Neural cell (in vitro differentiated cells): ENCODE measurements around the gene FANCC. TPM values are rescaled to one million over a fixed set of nuclear protein-coding genes. Genes with fewer than 3 reads are reported as not detected.

Experiments
- H2AFZ ChIP-seq: fragments of 200-600, 300-800 bp; sonication (generic), shearing (Covaris generic); 2 replicates; pipeline ENCODE4 v1.6.0; 2014; ENCODE audit warnings: low read depth, mild to moderate bottlenecking, antibody characterized with exemption, low read length, moderate library complexity
- H3F3A ChIP-seq: fragments of 200-600 bp; shearing (Covaris generic); 2 replicates; pipeline ENCODE4 v1.6.1; 2016; ENCODE audit warnings: mild to moderate bottlenecking, moderate library complexity, mixed read lengths, antibody characterized with exemption, low read length; ENCODE audit not compliant: insufficient read depth, poor library complexity, severe bottlenecking
- H3K27ac ChIP-seq: fragments of 200-600, 300-800 bp; sonication (generic), shearing (Covaris generic); 2 replicates; pipeline ENCODE4 v1.5.1; 2014; ENCODE audit warnings: mild to moderate bottlenecking, low read length, moderate library complexity
- H3K27me3 ChIP-seq: fragments of 300-800, 200-600 bp; sonication (generic), shearing (Covaris generic); 2 replicates; pipeline ENCODE4 v1.6.0; 2014; ENCODE audit warnings: mild to moderate bottlenecking, low read depth, low read length, moderate library complexity; ENCODE audit not compliant: insufficient read depth
- H3K36me3 ChIP-seq: fragments of 300-800, 200-600 bp; sonication (generic), shearing (Covaris generic); 2 replicates; pipeline ENCODE4 v1.5.1; 2014; ENCODE audit warnings: mild to moderate bottlenecking, antibody characterized with exemption, low read length, moderate library complexity; ENCODE audit not compliant: insufficient read depth
- H3K4me2 ChIP-seq: fragments of 300-800, 200-600 bp; sonication (generic), shearing (Covaris generic); 2 replicates; pipeline ENCODE4 v1.6.0; 2014; ENCODE audit warnings: mild to moderate bottlenecking, low read length
- H3K4me3 ChIP-seq: fragments of 300-800, 200-600 bp; sonication (generic), shearing (Covaris generic); 2 replicates; pipeline ENCODE4 v1.5.1; 2014; ENCODE audit warnings: mild to moderate bottlenecking, low read length, moderate library complexity
- H3K79me2 ChIP-seq: fragments of 200-600 bp; shearing (Covaris generic); replicated peaks from 2 replicates; pipeline ENCODE4 v1.6.0; 2014; ENCODE audit warnings: mild to moderate bottlenecking, low read length, moderate library complexity; ENCODE audit not compliant: insufficient read depth
- H3K9ac ChIP-seq: fragments of 300-800, 200-600 bp; sonication (generic), shearing (Covaris generic); 2 replicates; pipeline ENCODE4 v1.6.1; 2016; ENCODE audit warnings: mild to moderate bottlenecking, low read length, mixed read lengths
- H3K9me2 ChIP-seq: fragments of 200-600 bp; shearing (Covaris generic); 2 replicates; pipeline ENCODE4 v1.6.1; 2016; ENCODE audit warnings: mild to moderate bottlenecking, low read length, mixed read lengths; ENCODE audit not compliant: insufficient read depth
- H3K9me3 ChIP-seq: fragments of 200-600, 300-800 bp; sonication (generic), shearing (Covaris generic); 2 replicates; pipeline ENCODE4 v1.6.1; 2016; ENCODE audit warnings: mild to moderate bottlenecking, mixed run types, low read length, moderate library complexity, mixed read lengths
- H4K20me1 ChIP-seq: fragments of 200-600 bp; shearing (Covaris generic); 2 replicates; pipeline ENCODE4 v1.6.1; 2016; ENCODE audit warnings: mild to moderate bottlenecking, mixed run types; ENCODE audit not compliant: insufficient read depth
- CTCF ChIP-seq: fragments of 450-650 bp; IDR thresholded peaks from 2 replicates; pipeline ENCODE4 v1.5.1; 2014; ENCODE audit warnings: antibody characterized with exemption, mild to moderate bottlenecking, moderate library complexity; ENCODE audit not compliant: poor library complexity, severe bottlenecking
- EP300 ChIP-seq: fragments of 450-650 bp; conservative IDR thresholded peaks from 2 replicates; pipeline ENCODE4 v1.6.1; 2014; ENCODE audit warnings: antibody characterized with exemption, mild to moderate bottlenecking, moderate library complexity; ENCODE audit not compliant: poor library complexity, severe bottlenecking
- EZH2 ChIP-seq: fragments of 200-600, 300-800 bp; shearing (Covaris generic), sonication (generic); IDR thresholded peaks from 2 replicates; pipeline ENCODE4 v1.6.1; 2014; ENCODE audit warnings: antibody characterized with exemption, low read length, borderline replicate concordance, mild to moderate bottlenecking; ENCODE audit not compliant: insufficient read depth, poor library complexity, severe bottlenecking
- MXI1 ChIP-seq: fragments of 450-650 bp; conservative IDR thresholded peaks from 2 replicates; pipeline ENCODE4 v1.6.1; 2014; ENCODE audit warnings: antibody characterized with exemption, mild to moderate bottlenecking; ENCODE audit not compliant: poor library complexity, severe bottlenecking
- POLR2AphosphoS5 ChIP-seq: IDR thresholded peaks from 2 replicates; pipeline ENCODE4 v1.6.1; 2012
- RAD21 ChIP-seq: fragments of 450-650 bp; conservative IDR thresholded peaks from 2 replicates; pipeline ENCODE4 v1.6.1; 2014; ENCODE audit warnings: antibody characterized with exemption, mild to moderate bottlenecking, moderate library complexity
- REST ChIP-seq: IDR thresholded peaks from 2 replicates; pipeline ENCODE4 v1.6.1; 2012; ENCODE audit warnings: borderline replicate concordance
- SMC3 ChIP-seq: fragments of 450-650 bp; conservative IDR thresholded peaks from 2 replicates; pipeline ENCODE4 v1.6.1; 2014; ENCODE audit warnings: antibody characterized with exemption, mild to moderate bottlenecking, moderate library complexity; ENCODE audit not compliant: poor library complexity
- TAF1 ChIP-seq: IDR thresholded peaks from 2 replicates; pipeline ENCODE4 v1.6.1; 2012; ENCODE audit warnings: low read depth
- polyA plus RNA-seq: library from polyadenylated mRNA; depleted of rRNA; stranded (reverse); fragments of >200 nt; gene quantifications from 2 replicates; pipeline ENCODE4 v1.2.3, GENCODE V29; 2014

FANCC gene
- polyA plus RNA-seq, 1 donor from 2014 or later = 9.7 TPM

GRCh38 chr9:95365766-95366165 is 48.3 kb upstream of the FANCC start:
- no peaks in the 10 kb centered on the region for H4K20me1 ChIP-seq
- no peak overlapping the region for H3K9ac ChIP-seq
- TF ChIP-seq CTCF (no peak), RAD21 (no peak), EP300 (no peak)
- no peaks in the 10 kb centered on the region for H3K36me3 ChIP-seq
- no peaks in the 10 kb centered on the region for H3K9me3 ChIP-seq
- no peaks in the 10 kb centered on the region for H3F3A ChIP-seq
- H3K79me2 ChIP-seq = no peaks in the 10 kb centered on the region
- H3K27ac ChIP-seq = no peak overlapping the region
- H3K4me3 ChIP-seq = no peak overlapping the region
- no peak overlapping the region for H2AFZ ChIP-seq
- H3K4me2 ChIP-seq = no peak overlapping the region
- no peaks in the 10 kb centered on the region for H3K27me3 ChIP-seq
- no peaks in the 10 kb centered on the region for H3K9me2 ChIP-seq

GRCh38 chr9:95363051-95363841 is 45.7 kb upstream of the FANCC start:
- Histone ChIP-seq H3K9me3 (no peaks in the 10 kb centered on the region), H3K4me3 (no peak overlapping the region), H3K79me2 (no peaks in the 10 kb centered on the region), H3K27me3 (no peaks in the 10 kb centered on the region), H3K36me3 (no peaks in the 10 kb centered on the region), H3K9ac (no peak overlapping the region), H2AFZ (no peak overlapping the region), H4K20me1 (no peaks in the 10 kb centered on the region), H3F3A (no peaks in the 10 kb centered on the region), H3K27ac (no peak overlapping the region), H3K9me2 (no peaks in the 10 kb centered on the region), H3K4me2 (no peak overlapping the region)
- no peak for TF ChIP-seq TAF1
- TF ChIP-seq CTCF = no peak
- no peak for TF ChIP-seq EZH2
- no peak for TF ChIP-seq MXI1
- no peak for TF ChIP-seq SMC3
- TF ChIP-seq REST = no peak
- TF ChIP-seq RAD21 = no peak
- TF ChIP-seq POLR2AphosphoS5 = no peak
- no peak for TF ChIP-seq EP300
